Islet precursor cell (in vitro differentiated cells): ENCODE data around the gene TOMM70.
"Not testable (repeated sequence)": the region's sequence is repeated elsewhere in the genome, so short reads cannot be mapped to it uniquely, and the experiment has no call there.

Experiments used
- DNase-seq: peaks from one replicate; pipeline ENCODE4 v3.0.0-alpha.2; 2018

TOMM70 gene

DNA sequence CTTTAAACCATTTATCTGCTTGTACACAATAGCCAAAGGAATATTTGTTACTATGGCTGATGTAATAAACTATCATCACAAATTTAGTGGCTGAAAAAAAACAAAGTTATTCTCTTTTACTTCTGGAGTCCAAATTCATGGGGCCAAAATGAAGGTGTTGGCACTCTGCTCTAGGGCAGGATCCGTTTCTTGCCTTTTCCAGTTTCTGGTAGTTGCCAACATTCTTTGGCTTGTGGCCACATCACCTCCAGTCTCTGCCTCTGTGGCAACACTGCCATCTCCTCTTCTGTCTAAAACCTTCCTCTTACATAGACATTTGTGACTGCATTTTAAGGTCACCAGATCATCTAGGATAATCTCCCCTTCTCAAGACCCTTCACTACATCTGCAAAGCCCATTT is 39.0 kb downstream of the TOMM70 start:
- DNase-seq: no peak

DNA sequence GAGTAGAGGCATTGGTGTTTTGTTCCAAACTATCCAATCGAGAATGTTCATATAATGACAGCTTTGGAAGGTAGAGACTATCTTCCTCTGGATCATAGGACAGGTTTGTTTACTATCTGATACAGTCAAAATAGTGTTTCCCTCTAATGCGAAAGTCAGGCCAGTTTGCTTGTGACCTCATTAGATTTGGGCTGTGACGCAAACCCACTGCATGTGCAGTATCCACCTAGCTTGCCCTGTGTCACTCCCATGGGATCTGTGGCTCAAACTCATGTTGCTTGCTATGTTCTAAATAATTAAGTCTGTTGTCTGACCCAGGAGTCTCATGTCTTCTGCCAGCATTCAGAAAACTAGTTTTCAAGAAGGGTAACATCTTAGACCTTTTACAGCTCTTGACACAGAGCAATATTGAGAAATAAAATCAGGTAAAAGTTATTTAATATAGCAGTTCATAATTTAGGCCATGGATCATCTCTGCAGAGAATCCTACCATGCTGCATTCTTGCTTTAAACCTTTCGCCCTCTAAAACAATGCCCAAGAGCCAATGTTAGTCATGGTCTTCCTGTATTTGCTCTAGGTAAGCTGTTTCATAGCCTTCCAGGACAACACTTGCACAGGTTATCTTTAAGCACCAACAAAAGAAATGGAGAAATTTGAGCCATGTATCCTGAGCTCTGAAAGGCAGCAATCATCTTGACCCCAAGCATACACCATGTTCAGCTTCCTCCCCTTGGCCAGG is 40.0 kb downstream of the TOMM70 start:
- DNase-seq: no peak

DNA sequence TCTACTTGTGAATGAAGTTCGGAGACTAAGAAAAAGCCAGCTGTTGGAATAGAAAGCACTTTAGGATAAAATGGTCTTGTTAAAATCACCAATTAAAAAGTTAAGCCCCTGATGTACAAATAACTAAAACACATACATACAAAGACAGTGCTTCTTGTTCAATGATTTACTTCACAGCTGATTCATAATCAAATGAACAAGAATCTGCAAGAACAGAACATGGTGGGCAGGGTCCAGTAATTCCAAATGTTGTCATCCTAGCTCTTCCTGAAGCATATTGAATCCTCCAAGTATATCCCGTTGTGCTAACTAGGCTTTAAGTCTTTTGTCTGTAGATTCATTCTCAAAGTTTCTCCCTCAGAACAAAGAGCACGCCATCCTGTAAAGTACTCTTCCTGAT is 41.9 kb downstream of the TOMM70 start:
- DNase-seq: no peak

DNA sequence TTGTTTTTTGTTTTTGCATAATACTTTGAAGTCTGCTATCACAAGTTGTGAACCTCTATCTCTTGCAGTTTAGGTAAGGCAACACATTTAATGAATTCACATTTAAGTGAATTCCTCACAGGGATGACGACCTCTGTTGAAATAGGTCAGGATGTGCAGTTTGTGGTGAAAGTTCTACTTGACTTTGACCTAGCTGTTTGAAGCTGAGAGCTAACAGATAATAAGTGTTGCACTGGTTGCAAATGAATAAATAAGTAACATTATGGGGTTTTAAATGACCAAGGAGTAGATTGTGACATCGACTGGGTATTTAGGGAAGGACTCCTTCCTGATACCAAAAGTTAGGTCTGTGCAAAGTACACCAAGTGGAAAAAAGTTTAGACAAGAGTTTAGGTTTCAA is 42.5 kb downstream of the TOMM70 start:
- no peak for DNase-seq

DNA sequence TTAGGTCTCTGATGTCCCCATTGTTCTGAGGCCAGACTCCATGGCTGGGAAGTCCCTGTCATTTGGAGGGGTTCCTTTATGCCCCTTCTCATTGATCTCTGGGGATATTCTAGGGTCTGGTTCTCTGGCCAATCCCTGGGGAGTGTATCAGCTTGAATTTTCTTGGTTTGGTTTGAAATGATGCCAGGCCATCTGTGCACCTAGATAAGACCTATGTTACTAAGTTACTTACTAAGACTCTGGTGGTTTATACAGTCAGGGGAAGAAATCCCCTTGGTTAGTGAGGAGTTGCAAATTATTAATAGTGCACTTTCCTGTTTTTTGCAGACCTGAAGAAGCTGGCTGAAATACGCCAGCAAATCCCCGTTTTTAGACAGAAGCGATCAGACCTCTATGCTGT is 46.0 kb downstream of the TOMM70 start:
- DNase-seq: no peak

DNA sequence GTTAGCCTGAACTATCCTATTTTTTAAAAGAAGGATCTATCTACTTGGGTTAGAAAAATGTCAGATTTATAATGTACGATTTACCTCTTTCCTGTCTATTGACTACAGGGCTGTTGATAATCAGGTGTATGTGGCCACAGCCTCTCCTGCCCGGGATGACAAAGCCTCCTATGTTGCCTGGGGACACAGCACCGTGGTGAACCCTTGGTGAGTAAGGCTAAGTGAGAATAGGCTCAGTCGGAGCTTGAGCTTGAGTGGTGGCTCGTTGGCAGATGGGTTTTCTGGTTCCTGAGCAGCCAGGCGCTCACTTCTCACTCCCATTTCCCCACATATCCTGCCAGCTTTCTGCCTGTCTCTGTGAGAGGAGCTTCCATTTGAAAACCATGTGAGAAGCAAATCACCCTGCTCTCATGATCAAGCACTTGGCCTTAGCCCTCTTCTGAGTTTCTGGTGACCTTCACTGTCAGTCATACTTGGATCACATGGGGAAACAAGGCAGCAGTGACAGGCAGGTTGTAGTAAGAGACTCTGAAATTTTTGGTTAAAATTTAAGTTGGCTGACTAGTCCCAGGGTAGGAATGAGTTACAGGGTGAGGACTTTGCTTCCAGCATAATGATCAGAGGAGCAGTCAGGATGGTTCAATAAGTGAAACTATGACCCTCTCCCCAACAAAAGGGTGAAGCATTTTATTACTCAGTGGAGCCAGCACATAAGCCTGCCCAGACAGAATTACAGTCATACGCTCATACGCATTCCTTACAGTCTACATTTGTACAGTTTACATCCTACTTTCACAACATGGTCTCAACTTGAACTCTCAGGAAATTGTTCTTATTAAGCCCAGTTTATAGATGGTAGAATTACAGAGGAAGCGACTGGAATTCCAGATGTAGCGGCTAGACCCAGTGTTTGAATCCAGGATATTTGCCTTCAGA is 48.3 kb downstream of the TOMM70 start:
- no peak for DNase-seq

DNA sequence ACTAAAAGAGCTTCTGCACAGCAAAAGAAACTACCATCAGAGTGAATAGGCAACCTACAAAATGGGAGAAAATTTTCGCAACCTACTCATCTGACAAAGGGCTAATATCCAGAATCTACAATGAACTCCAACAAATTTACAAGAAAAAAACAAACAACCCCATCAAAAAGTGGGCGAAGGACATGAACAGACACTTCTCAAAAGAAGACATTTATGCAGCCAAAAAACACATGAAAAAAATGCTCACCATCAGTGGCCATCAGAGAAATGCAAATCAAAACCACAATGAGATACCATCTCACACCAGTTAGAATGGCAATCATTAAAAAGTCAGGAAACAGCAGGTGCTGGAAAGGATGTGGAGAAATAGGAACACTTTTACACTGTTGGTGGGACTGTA is 49.1 kb downstream of the TOMM70 start:
- not testable (repeated sequence) for DNase-seq

DNA sequence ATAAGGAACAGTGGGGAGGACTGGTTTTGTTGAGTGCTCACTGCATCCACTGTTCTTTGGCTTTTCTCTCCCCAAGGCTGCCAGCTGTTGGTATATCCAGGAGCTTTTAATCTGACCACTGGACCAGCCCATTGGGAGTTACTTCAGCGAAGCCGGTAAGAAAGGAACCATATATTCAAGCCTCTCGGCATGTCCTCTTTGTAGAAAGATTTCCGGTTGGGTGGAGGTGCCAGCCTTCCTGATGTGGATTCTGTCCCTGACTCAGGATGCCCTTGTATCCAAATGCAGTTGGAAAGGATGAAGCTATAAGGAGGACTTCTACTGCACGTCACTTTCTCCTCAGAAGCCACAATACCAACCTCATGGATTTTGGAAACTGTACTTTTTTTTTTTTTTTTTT is 52.2 kb downstream of the TOMM70 start:
- DNase-seq: no peak

DNA sequence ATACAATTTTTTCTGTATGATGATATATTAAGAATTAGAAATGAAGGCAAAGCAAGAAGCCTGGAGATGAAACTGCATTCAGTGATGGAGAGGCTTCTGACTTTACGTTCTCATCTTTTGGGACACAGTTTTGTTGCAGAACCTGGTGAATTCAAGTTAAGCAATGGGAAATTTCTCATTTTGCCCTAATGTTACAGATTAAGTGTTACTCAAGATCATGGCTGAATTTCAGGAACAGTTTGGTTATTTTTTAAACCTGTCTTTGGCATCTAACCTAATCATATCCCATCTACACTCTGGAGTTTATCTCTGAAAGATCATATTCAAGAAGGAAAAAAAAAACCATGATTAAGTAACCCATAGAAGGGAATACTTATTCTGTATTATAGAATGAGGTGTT is 60.4 kb downstream of the TOMM70 start:
- no peak for DNase-seq

DNA sequence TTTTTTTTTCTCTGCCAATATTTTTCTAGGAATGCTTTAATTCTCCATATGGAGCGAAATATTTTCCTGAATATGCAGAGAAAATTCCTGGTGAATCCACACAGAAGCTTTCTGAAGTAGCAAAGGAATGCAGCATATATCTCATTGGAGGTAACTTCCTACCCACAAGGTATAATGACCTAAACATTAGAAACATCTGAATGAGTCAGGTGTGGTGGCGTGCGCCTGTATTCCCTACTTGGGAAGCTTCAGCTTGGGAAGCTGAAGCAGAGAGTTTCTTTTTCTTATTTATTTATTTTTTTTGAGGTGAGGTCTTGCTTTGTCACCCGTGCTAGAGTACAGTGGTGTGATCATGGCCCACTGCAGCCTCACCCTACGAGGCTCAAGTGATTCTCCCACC is 61.1 kb downstream of the TOMM70 start:
- DNase-seq: no peak

DNA sequence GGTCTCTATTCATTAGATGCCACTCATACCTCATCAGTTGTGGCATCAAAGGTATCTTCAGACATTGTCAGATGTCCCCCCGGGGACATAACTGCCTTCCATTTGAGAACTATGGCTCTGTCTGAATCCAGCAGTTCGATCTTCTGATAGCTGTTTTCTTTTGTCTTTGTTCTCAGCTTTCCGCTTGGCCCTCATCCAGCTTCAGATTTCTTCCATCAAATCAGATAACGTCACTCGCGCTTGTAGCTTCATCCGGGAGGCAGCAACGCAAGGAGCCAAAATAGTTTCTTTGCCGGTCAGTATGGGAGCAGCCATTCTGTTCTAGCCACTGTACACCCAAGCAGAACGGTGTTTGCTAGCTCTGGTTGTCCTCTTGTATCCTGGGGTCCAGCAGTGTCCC is 62.0 kb downstream of the TOMM70 start:
- no peak for DNase-seq

DNA sequence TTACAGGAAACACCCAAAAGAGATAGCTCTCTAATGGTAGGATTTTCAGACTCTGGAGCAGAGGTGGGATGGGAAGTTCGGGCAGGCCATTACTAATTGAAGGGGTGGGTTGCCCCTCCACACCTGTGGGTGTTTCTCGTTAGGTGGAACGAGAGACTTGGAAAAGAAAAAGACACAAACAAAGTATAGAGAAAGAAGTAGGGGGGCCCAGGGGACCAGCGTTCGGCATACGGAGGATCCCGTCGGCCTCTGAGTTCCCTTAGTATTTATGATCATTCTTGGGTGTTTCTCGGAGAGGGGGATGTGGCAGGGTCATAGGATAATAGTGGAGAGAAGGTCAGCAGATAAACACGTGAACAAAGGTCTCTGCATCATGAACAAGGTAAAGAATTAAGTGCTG is 64.7 kb downstream of the TOMM70 start:
- DNase-seq: not testable (repeated sequence)

DNA sequence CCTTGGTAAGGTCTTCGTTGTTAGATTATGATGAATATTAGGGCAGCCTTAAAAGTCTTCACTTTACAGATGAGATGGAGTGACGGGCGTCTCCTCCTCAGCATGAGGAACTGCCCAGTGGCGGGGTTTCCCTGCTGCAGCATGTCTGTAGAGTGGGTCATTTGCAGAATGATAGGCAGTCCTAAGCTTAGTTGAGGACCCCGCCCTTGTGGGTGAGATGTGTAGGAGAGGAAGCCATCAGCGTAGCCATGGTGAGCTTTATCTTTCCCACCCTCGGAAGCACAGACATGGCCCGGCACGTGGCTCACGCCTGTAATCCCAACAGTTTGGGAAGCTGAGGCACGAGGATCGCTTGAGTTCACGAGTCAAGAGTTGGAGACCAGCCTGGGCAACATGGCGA is 65.5 kb downstream of the TOMM70 start:
- DNase-seq: no peak

DNA sequence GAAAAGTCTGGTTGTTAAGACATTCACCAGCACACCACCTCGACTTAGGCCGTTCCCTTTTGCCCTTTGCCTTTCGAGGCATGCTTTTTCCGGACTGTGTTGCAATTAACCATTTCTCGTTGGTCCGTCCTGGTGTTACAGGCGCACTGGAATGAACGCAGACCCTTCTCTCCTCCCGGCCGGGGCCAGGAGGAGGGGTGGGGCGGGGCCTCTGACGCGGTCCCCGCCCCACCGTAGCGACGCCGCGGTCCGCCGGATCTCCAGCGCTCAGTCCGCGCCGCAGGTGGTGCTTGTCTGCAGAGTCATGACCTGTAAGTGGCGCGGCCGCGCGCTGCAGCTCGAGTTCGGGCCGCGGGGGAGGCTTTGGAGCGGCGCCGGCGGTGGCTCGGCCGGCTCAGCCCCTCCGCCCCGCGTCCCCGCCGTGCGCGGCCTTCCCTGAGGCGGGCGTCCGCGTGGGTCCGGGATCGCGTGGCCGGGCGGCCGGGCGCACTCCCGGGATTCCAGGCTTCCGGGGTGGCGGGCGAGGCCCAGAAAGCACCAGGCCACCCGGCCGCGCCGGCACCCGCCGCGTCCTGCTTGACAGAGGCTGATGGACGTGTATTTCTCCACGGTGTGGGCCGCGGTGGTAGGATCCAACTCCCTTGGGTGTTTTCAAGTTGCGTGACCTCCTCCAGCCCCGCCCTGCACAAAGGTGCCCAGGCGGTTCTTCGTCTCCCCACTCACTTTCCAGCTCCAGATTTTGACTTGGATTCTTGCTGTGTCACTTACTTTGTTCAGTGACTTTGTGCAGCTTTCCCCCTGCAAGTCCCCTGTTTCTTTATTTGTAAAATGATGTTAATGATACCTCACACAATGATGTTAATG is 66.2 kb downstream of the TOMM70 start, which contains the start of gene NIT2:
TSS of gene NIT2 (plus strand) at position 270 of the 864 bp plus-strand sequence. CDS start at position 305, 35 bp downstream.
- DNase-seq: peak; percentile 96

DNA sequence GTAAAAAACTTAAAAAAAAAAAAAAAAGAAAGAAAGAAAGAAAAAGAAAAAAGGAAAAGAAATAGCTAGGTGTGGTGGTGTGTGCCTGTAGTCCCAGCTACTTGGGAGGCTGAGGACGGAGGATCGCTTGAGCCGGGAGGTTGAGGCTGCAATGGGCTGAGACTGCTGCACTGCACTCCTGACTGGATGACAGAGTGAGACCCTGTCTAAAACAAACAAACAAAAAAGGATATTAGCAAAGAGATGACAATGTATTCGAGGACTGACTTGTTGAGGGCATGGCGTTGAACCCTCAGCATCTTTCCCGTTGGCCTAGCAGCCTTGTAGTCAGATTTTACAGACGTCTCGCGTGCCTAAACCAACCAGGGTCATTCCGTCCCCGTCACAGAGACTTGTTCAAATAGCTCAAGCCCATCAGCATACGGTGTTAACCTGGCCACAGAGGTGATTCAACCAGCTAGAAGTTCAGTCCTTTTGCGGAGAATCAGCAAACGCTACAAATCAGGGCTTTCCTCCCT is 66.9 kb downstream of the TOMM70 start:
- DNase-seq: no peak

DNA sequence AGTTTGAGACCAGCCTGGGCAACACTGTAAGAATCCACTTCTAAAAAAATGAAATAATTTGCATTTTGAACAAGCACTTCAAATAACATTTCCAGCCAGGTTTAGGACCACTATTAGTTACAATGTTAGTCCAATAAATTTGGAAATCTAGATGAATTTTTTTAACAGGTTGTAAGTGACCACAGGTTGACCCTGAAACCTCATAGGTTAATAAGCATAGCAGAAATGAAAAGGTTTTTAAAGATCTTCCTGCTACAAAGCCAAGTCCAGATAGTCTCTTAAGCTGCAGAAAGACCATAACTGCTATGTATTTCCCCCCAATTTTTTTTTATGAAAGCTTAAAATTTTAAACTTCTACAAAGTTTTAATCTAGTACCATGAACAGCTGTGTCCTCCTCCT is 67.8 kb downstream of the TOMM70 start:
- no peak for DNase-seq

DNA sequence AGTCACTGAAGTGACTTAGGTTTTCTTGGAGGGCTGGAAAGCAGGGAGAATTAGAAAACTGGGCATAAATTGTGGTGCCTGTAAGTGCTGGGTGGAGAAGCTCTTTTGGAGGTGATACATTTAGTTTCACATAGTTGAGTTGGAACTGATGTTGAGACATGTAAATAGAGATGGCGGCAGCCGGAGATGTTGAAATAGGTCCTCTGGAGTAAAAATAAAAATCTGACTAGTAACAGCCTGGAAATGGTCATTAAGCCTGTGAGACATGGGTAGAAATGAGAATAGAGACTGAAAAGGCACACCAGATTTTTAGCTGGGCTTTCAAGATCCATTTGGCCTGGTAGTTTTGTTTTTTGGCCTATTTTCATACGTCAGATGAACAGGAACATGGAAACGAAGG is 69.2 kb downstream of the TOMM70 start:
- no peak for DNase-seq

DNA sequence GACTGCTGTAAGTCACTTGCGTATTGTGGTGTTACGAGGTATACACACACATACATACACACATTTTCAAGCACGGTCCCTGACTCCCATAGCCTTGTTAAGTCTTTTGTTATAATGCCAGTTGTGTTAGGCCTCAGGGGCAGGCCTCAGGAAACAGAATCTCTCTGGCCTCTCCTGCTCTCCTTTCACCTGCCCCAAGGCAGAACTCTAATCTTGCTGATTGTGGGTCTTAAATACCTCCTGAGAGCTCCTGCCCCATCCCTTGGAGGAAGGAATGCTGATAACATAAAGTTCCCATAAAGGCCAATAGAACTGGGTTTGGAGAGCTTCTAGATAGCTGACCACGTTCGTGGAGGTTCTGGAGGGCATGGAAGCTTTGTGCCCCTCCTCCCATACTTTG is 70.2 kb downstream of the TOMM70 start:
- DNase-seq: no peak

DNA sequence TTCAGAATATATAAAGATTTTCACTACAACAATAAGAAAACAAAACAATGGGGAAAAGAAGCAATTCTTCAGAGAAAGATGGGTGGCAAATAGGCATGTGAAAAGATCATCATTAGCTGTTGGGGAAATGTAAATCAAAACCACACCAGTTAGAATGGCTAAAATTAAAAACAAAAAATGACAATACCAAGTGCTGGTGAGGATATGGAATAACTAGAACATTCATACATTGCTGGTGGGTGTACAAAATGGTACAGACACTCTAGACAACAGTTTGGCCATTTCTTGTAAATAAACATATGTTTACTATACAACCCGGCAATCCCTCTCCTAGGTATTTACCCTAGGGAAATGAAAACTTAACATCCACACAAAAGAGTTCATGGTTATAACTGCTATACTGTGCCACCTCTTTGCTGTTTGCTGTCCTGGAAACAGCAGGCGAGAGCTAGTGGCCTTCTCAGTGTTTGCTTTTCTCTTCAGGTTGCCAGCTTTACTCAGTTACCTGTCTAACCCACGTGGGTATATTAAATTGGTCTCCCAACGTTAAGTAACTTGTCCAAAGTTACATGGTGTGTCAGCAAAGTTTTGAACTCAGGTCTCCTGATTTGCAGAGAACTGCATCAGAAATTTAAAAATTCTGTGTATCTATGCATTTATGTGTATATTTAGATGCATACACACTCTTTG is 70.9 kb downstream of the TOMM70 start:
- DNase-seq: no peak

DNA sequence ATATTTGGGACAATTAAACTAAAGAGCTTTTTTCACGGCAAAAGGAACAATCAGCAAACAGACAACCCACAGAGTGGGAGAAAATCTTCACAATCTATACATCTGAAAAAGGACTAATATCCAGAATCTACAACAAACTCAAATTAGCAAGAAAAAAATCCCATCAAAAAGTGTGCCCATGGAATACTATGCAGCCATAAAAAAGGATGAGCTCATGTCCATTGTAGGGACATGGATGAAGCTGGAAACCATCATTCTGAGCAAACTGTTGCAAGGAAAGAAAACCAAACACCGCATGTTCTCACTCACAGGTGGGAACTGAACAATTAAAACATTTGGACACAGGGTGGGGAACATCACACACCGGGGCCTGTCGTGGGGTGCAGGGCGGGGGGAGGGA is 73.5 kb downstream of the TOMM70 start:
- not testable (repeated sequence) for DNase-seq

DNA sequence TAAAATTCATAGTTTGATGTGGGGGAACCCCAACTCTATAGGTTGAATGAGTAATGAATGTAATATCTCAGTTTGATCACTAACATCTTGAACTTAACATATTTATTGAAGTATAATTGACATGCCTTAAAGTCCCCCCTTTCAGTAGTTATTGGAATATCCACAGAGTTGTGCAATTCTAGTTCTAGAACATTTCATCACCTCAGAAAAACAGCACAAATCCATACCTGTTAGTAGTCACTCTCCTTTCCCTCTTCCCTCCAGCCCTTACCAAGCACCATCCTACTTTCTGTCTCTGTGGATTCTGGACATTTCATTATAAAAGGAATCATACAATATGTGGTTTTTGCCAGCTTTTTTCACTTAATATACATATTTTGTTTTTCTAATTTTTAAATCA is 75.1 kb downstream of the TOMM70 start:
- DNase-seq: no peak

DNA sequence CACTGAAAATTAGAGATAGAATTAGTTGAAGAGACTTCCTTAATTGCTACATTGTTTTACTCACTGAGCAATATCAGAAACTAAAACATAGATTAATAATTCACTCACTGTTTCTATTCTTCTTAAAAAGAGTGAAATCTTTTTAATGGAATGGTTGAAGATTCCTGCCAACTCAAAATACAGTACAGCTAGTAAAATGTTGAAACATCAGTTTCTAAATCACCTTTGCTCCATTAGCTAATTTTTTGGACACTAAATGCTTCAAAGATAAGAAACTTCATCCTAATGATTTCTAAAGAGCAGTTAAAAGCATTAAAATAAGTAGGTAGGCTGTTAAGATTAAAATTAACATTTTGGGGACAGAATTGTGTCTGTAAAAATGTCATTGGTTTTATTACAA is 76.8 kb downstream of the TOMM70 start:
- no peak for DNase-seq
